NCI-H1092 (cell line): Measurements from ENCODE around the gene TEX264.
"Not testable (repeated sequence)": the region's sequence is repeated elsewhere in the genome, so short reads cannot be mapped to it uniquely, and the experiment has no call there.

ENCODE experiments used
- DNase-seq: peaks from one replicate; lab custom pipeline; 2025; lab: John Stamatoyannopoulos, UW

Gene TEX264

DNA sequence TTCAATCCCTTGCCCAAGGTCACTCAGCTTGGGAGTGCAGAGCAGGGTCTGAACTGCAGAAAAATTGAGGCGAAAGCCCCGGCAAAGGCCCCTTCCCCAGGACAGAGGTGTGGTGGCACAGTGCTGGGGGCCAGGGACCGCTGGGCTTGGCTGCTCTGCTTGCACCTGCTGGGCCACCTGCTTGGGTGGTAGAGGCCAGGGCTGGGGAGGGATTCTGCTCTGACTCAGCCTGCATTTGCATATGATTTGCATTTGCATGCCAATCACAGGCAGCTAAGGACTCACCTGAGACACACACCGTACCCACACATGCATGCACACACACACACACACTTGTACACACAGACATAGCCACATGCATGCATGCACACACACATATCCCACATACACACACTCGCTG is 45.8 kb downstream of the TEX264 start:
- no peak for DNase-seq

DNA sequence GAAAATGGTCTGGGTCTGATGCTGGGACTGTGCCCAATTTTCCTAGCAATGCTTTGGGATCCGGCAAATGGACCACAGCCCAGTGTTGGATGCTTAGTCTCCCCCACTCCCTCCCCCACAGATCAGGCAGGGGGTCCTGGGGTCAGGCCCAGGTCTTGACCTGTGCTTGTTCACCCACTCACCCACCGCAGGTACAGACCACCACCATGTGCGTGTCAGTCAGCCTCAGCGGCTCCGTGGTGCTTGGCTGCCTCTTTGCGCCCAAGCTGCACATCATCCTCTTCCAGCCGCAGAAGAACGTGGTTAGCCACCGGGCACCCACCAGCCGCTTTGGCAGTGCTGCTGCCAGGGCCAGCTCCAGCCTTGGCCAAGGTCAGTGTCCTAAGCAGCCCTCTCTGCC is 46.4 kb downstream of the TEX264 start:
- DNase-seq: no peak

DNA sequence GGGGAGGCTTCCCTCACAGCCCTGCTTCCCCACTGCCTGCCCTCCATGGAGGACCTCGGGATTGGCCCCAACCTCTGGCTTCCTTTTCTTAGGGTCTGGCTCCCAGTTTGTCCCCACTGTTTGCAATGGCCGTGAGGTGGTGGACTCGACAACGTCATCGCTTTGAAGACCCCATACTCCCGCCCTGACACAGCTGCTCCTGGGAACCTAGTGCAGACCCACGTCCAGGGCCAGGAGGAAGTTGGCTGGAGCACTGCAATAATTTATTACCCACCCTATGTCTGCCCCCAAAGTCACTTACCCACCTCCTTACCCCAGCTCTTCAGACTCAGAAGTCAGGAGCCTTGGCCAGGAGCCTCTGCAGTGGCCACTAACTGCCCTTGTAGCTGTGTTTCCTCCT is 46.9 kb downstream of the TEX264 start:
- no peak for DNase-seq

DNA sequence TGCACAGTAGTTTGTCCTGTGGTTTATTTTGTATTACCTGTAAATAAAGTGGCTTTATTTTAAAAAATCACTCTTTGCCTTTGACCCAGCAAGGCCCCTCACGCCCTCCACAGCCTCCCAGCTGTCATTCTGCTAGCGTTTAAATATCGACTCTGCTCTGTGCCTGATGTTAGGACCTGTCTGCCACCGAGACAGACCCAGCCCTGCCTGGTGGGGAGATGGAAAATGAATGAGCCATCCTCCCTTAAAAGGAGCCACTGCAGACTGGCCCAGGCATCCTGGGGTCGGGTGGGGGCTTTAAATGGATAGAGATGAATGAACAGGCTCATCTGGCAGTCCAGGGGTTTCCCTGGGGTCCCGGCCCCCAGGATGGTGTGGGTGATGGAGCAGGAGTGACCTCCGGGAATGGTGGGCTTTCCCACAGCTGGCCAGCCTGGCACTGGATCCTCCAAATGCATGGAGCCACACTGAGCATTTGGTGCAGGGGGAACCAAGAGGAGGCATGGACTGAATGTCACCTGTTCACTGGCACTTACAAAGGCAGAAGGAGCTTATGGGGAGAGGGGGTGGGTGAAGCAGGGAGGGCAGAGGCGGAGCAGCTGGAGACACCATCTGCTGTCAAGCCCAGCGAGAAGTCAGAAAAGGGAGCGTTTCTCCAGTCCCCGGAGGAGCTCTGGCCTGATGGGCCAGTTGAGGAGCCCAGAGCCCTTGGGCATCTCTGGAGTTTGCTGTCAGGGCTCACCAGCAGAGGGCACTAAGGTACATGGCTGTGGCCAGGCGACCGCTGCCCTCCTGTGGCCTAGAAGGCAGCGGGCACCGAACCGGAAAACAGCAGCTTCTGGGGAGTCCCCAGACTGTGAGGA is 47.7 kb downstream of the TEX264 start:
- peak; percentile 55 for DNase-seq

DNA sequence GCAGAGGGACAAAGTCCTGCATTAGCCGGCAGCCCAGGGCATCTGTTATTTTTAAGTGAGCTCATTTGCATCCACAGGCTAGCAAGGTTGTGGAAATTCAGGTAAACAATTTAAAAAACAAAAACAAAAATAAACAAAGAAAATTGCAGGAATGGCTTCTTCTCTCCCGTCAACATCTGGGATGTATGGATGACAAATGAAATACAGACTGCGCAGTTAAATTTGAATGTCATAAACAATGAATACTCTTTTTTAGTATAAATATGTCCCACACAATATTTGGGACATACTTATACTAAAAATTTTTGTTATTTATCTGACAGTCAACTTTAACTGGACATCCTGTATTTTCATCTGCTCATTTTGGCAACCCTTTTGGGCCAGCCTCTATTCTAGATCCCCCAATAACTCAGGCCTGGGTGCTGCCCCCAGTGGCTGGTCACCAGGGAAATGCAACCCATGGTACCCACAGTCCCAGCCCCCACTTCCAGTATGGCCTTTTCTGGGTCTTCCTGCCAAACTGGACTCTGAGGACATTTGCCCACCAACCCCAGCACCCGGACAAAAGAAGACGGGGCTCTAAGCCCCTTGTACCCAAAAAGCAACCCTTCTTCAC is 48.5 kb downstream of the TEX264 start:
- DNase-seq: no peak

DNA sequence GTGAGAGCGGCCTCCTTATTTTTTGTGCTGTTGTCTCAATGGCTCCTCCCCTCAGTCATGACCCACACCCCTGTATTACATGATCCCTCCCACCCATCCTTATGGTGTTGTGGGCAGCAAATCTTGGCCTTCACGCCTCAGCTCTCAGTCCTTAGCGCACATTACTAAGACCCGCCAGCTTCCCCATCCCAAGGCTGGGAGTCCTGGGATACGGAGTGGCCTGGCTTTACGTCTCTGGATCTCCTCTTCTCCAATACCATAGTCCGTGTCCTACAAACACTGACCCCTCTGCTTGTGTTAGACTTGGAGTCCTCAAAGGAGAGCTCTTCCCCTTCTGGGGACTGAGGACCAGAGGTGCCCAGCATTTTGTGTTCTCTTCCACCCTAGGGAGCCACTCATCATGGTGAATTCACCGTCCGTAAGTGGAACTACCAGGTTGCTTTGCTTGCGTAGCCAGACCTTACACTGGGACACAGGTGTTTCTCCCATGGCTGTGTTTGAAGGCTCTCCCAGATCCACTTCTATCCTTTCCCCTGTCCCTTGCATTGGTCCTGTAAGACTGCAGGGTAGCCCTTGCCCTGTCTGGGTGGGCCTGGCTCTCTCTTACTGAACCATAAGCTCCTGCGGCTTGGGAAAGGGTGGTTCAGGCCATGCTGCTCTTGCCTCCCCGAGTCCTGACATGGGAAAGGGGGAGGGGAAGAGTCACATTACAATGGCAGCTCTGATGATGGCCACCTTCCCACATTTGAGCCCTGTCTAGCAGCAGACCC is 49.4 kb downstream of the TEX264 start:
- DNase-seq: no peak

DNA sequence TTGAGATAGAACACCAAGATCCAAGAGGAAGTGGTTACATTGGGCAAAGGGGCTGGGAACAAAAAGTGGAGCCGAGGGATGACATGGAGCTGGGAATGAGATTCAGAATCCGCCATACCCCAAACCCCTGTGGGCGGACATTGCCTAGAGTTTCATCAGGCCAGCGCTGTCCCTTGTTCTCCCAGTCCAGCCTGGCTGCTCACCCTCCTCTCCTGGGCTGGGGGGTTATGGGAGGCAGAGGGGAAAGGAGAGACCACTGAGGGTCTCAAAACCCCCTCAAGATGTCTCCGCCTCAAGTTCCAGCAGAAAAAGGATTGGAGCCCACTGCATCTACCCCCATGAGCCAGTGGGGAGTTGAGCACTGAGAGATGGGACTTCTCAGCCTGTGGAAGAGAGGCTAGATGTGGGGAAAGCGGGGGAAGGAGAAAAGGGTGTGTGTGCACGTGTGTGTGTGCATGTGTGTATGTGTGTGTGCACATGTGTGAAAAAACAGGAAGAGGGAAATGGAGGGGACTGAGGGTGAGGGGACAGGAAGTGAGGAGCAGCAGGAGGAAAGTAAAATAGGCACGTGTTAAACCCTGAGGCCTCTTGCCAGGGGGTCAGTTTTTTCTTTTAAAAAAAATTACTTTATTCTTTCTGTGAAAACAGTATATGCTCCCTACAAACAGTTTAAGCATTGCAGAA is 50.2 kb downstream of the TEX264 start:
- DNase-seq: no peak

DNA sequence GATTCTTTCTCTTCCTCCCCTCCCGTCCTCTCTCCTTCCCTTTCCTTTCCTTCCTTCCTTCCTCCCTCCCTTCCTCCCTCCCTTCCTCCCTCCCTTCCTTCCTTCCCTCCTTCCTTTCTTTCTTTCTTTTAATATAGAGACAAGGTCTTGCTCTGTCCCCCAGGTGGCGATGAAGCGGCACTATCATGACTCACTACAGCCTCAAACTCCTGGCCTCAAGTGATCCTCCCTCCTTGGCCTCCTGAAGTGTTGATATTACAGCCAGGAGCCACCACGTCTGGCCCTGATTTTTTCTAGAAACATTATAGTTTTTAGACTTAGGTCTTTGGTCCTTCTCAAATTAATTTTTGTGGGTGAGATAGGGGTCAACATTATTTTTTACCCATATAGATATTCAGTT is 51.3 kb downstream of the TEX264 start:
- no peak for DNase-seq

DNA sequence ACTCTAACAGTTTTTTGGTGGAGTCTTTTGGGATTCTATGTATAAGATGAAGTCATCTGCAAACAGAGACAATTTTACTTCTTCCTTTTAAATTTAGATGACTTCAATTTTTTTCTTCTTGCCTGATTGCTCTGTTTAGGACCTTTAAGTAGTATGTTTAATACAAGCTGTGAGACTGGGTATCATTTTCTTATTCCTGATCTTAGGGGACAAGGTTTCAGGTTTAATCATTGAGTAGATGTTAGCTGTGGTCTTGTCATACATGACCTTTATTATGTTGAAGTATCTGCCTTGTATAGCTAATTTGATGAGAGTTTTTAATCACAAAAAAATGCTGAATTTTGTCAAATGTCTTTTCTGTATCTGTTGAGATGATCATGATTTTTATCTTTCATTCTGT is 56.4 kb downstream of the TEX264 start:
- DNase-seq: no peak

DNA sequence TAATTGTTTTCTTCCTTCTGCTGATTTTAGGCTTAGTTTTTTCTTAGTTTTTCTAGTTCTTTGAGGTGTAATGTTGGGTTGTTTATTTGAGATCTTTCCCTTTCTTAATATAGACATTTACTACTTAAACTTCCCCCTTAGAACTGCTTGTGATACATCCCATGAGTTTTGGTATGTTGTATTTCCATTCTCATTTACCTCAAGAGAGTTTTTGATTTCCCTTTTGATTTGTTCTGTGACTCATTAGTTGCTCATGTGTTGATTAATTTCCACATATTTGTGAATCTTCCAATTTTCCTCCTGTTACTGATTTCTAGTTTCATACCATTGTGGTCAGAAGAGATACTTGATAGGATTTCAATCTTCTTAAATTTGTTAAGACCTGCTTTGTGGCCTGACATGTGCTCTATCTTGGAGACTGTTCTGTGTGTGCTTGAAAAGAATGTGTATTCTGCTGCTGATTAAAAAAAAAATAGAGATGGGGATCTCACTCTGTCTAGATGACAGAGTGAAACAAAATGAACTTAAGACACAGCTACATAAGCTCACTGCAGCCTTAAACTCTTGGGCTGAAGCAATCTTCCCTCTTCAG is 58.1 kb downstream of the TEX264 start:
- DNase-seq: no peak

DNA sequence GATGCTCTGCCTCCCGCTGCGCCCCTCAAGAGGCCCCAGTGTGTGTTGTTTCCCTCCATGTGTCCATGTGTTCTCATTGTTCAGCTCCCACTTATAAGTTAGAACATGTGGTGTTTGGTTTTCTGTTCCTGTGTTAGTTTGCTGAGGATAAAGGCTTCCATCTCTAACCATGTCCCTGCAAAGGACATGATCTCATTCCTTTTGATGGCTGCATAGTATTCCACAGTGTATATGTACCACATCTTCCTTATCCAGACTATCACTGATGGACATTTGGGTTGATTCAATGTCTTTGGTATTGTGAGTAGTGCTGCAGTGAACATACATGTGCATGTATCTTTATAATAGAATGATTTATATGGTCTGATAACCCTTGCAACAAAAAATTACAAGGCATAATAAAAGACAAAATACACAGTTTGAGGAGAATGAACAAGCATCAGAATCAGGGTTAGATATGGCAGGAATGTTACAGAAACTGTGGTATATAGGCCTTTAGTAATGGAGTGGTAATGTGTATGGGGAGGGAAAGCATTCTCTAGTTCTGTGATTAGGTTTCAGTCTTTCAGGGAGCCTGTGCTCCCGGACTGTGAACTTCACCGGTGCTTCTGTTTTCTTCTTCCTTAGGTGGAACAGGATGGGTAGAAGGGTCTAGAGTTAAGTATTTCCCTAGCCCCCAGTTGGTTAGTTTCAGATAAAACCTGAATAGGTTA is 63.0 kb downstream of the TEX264 start:
- DNase-seq: no peak

DNA sequence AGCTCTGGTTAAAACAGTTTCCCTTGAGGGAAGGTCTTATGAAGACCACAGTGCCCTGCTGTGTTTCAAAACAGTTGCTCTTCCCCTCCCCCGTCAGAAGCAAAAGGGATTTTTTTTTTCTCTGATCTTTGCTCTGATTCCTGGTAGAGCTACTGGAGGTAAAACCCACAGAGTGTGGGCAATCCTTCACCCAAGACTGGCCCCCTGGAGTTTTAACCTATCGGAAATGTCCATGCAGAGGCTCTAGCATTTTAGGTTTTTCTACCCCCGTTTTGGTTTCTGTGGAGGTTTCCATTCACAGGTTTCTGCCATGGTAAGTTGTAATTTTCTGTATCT is 63.5 kb downstream of the TEX264 start:
- no peak for DNase-seq

DNA sequence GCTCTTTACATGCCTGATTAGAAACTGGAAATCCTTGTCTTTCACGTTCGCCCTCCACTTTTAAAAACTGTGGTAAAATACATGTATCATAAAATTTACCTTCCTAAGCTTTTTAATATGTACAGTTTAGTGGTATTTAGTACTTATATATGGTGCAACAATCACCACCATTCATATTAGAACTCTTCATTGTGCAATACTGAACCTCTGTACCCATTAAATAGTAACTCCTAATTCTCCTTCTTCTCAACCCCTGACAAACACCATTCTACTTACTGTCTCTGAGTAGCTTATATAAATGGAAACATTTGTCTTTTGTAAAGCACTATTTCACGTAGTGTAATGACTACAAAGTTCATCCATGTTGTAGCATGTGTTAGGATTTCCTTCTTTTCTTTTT is 64.0 kb downstream of the TEX264 start:
- DNase-seq: no peak

DNA sequence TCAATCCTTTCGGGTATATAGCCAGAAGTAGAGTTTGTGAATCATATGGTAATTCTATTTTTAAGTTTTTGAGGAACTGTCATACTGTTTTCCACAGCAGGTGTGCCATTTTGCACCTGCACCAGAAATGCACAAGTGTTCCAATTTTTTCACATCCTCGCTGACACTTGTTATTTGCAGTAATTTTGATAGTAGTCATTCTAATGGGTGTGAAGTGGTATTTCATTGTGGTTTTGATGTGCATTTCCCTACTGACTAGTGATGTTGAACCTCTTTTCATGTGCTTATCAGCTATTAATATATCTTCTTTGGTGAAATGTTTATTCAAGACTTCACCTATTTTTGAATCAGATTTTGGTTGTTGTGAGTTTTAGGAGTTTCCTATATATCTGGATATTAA is 64.9 kb downstream of the TEX264 start:
- no peak for DNase-seq

DNA sequence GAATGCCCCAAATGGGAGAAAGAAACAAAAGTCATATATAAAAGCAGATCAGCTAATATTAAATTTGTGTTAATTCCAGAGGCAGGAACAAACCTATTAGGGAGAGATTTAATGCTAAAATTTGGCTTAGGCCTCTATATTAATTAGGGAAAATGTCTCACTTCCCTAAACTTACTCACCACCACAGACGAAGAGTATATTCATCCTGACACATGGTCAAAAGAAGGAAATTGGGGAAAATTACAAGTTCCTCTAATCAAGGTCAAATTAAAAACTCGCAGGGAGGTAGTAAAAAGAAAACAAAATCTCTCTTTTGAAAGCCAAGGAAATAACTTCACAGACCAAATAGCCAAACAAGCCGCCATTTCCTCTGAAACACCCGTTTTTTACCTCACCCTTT is 68.1 kb downstream of the TEX264 start:
- no peak for DNase-seq

DNA sequence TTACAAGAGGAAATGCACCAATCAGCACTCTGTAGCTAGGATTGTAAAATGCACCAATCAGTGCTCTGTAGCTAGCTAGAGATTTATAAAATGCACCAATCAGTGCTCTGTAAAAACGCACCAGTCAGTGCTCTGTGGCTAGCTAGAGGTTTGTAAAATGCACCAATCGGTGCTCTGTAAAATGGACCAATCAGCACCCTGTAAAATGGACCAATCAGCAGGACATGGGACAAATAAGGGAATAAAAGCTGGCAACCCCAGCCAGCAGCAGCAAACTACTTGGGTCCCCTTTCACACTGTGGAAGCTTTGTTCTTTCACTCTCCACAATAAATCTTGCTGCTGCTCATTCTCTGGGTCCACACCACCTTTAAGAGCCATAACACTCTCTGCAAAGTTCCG is 71.3 kb downstream of the TEX264 start:
- DNase-seq: not testable (repeated sequence)

DNA sequence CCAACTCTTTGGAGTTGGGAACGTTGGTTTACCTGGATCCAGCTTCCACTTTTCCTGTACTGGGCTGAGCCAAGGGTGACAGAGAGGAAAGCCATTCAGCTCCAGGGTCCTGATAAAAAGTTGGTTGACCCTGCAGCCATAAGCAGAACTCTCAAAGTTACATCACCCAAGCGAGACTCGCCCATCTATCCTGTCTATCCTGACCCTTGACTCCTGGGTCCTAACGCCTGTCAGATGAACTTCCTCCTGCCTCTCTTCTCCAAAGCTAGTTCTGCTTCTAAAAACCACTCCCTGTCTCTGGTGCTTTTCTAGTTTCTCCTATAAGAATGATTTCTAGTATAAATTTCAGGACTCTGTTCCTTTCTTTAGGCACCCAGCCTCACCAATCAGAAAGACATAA is 71.9 kb downstream of the TEX264 start:
- DNase-seq: not testable (repeated sequence)

DNA sequence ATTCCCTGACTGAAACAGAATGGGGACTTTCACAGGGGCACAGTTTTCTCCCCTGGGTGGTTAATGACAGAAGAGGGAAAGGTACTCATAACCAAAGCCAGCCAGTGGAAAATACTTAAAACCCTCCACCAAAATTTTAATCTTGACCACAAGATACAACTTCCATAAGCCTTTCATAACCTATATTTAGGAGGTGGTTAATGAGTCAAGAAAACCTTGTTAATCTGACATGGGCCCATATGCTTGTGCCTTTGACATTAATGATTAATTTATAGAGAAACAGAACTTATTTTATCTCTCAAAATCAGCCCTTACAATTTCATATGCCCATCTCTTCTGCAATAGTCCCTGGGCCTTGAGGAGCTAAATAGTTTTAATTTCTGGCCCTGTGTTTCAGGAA is 76.8 kb downstream of the TEX264 start:
- no peak for DNase-seq

DNA sequence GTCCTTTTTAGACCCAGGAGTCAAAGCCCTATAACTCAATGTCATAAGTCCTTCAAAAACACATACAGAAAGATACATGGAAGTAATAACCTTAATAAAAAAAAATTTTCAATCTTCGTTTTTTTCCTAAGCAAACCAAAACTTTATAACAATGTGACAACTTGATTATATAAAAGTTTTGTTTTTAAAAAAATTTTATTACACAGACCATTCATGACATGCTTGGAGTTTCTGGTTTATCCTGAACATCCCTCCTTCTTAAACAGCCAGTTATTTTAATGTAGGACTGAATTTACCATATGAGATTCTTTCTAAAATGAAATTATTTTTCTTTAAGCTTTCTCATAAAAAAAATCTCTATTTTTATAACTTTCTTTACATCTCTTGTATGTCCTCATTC is 77.3 kb downstream of the TEX264 start:
- DNase-seq: no peak

DNA sequence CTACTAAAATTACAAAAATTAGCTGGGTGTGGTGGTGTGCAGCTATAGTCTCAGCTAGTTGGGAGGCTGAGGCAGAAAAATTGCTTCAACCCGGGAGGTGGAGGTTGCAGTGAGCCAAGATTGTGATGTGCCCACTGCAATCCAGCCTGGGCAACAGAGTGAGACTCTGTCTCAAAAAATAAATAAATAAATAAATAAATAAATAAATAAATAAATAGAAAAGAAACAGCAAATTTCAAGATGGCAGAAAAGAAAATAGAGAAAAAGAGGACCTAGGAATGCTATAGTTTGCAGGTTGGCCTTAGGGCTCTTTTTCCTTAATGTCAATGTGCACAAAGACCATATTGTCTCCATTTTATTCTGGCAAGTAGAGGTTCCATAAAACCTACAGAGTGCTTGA is 79.8 kb downstream of the TEX264 start:
- DNase-seq: no peak

DNA sequence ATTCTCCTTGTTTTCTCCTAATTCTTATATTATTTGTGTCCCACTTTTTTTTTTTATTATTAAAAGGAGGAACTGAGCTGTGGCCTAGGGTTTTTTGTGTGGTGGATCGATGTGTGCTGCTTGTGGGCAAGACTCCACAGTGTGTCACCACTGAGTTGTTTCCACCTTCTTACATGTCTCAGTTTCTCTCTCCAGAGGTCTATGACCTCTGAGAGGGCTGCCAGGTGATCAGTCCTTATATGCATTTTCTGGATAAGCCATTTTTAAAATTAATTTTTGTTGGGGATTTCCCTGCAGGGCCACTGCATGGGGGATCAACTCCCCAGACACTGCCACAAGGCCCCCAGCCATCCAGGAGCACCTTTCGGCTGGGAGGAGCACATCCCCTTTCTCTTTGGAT is 80.2 kb downstream of the TEX264 start:
- DNase-seq: no peak
